GM18511 (cell line): ENCODE data around the gene CPNE6.

Experiments used
- ATAC-seq: cut with Tn5 transposase; IDR thresholded peaks from one replicate; pipeline ENCODE4 v1.9.1; 2021; ENCODE audit warnings: mild to moderate bottlenecking, moderate library complexity; ENCODE audit not compliant: unreplicated experiment

CPNE6 gene

DNA sequence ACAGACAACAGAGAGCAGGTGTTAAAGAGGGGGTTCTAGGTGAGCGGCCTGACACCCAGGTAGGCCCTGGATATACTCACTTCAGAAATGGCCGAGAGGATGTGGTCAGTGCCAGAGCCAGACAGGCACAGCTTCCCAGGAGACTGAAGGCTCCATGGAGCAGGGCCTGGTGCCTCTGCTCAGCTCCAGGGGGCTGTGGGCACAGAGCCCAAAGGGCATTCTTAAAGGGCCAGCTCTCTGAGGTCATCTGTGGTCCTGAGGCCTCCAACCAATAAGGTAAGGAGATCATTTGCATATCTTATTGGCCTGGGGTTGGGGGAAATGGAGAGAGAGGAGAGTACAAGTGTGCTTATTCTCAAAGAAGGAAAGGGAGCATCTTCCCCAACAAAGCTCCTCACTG lies 13.1 kb downstream of the CPNE6 start:
- ATAC-seq: no peak

DNA sequence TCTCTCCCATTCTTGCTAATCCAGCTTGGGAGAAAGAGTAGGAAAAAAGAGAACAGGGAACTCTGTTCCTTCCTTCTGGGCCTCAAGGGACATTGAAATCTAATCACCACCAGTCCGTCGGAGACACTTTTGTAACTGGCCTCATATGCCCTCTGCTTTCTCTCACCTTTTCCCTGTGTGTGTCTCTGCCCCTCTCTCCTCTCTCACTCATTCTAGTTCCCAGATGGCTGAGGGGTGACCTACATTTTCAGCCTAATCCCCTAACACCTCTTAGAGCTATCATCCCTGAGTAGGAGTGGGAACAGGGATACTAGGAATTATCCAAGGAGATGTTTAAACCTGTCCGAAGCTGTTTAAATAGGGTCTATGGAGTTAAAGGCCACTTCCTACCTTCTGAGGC lies 13.9 kb downstream of the CPNE6 start:
- no peak for ATAC-seq

DNA sequence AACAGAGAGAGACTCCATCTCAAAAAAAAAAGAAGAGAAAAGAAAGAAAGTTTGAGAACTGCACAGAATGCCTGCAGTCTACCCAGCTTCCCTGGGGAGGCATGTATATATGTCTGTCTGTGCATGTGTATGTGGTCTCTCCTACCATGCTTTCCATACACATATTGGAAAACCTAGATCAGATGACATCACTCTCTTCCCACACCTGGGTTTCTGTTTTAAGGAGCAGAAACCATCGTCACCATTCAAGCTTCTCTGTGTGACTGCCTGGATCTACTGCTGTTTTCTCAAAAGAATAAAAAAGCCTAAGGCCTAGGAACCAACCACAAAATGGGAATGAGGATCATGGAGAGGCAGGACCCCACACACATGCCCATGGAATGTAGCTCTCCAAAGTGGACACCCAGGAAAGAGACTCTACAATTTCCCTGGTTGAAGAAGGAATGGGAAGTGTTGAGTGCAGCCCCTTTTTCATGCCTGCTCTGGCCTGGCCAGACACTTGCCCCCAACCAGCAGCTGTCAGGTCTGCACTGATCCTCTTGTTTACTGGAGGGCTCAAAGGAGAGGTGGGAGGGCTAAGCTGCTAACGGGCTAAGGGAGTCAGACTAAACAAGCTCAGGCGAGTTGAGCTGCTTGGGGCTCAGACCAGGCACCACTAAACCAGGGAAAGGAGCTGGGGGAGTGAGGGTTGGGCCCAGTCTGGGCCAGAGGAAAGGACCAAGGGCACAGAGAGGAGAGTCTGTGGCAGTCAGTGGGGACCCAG lies 15.0 kb downstream of the CPNE6 start:
- ATAC-seq: no peak

DNA sequence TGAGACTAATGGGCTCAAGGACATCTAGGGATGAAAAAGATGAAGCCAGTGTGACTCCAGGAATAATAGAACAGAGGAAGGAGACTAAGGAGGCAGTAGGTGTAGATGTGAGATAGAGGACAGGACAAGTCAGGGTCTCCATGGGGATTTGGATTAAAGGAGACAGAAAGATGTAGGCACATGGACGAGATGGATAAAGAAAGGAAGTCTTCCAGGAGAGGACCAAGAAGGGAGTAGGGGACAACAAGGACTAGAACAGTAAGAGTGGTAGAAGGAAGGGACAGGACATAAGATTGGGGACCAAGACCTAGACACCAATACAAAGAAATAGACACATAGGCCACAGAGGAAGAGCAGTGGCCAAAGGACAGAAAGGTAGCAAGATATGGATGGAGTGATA lies 15.6 kb downstream of the CPNE6 start:
- no peak for ATAC-seq

DNA sequence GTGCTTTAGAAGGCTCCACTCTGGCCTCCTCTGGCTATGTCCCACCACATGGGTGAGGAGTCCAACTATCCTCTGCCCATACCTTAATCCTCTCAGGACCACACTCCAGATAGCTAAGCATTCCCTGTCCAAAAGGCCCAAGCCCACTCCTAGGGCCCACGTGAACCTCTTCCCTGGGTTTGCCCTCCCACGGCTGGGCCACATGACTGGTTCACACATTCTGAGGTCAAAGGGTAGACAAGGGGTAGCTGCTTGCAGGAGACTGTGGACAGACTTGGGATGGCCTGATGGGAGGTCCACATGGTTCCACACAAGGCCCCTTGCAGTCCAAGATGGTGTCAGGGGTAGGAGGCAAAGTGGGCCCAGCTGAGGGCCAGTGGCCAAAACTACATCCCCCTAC lies 16.7 kb downstream of the CPNE6 start:
- no peak for ATAC-seq

DNA sequence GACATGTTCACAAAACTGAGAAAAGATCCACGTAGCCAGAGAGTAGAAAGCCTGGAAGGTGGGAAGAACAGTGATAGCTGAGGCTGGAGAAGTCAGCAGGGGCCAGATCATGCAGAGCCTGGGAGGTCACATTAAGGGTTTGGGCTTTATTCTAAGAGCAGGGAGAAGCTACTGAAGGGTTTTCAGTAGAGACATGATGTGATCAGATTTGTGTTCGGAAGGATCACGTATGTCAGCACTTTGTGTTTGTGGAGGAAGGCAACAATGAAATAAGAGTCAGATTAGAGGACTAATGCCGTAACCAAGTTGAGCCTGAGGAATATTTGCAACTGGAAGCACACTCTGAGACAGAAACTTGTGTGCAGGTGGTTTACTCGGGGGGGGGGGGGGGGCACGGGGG lies 18.5 kb downstream of the CPNE6 start:
- ATAC-seq: no peak

DNA sequence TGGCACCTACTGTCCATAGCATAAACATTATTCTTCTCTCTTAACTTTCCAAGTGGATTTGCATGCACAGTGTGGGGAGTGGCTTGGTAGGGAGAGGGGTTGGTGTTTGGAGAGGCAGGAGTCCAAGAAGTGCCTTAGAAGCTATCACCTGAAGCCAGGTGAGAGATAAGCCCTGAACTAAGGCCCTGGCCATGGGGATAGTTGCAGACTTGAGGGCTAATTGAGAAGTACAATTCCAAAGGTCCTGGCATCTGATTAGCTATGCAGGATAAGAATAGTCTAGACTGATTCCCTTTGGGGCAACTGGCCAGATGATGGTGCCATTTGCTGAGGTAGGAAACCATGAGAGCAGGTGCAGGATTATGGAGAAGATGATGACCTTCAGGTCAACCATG lies 20.7 kb downstream of the CPNE6 start:
- ATAC-seq: no peak

DNA sequence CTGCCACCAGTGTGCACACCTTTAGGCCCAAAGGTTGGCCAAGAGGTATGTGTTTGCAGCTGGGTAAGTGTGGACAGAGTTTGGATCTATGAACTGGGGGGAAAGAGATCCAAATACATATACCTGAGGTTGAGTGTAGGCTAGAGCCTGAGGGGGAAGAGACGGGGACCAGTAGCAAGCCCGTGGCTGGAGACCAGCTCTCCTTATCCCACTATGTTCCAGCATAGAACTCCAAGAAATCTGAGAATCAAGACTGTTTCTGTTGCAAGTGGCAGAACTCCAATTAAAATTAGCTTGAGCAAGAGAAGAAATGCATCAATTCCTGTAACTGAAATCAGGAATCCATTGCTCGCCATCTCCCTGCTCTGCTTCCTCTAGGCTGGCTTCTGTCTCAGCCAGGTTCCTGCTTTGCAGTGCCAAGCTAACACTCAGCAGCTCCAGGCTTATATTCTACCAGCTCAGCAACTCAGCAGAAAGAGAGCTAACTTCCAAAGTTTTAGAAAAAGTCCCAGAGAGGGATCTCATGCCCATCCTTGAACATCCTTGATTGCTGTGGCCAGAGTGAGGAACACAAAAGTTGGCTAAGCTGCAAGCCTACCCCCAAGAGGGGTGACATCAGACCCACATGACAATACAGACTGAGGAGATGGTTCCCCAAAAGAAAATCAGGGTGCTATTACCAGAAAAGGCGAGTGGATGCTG lies 21.3 kb downstream of the CPNE6 start:
- no peak for ATAC-seq

DNA sequence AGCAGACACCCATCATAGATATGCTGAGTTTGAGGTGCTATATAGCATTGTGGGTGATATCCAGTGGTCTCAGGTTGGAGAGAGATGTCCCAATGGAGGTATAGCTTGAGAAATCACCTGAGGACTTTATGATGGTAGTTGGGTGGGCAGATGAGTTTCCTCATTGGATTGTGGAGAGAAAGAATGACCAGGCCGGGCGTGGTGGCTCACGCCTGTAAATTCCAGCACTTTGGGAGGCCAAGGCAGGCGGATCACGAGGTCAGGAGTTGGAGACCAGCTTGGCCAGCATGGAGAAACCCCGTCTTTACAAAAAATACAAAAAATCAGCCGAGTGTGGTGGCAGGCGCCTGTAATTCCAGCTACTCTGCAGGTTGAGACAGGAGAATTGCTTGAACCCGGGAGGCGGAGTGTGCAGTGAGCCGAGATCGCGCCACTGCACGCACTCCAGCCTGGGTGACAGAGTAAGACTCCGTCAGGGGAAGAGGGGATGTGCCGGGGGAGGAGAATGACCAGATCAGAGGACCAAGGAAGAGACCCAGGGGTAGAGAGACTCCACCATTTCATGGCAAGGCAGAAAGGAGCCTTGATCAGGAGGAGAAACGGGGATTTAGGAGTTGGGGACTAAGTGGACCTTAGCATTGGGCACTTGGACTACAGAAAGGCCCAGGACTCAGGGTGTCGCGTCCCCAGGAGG lies 22.0 kb downstream of the CPNE6 start:
- ATAC-seq: no peak

DNA sequence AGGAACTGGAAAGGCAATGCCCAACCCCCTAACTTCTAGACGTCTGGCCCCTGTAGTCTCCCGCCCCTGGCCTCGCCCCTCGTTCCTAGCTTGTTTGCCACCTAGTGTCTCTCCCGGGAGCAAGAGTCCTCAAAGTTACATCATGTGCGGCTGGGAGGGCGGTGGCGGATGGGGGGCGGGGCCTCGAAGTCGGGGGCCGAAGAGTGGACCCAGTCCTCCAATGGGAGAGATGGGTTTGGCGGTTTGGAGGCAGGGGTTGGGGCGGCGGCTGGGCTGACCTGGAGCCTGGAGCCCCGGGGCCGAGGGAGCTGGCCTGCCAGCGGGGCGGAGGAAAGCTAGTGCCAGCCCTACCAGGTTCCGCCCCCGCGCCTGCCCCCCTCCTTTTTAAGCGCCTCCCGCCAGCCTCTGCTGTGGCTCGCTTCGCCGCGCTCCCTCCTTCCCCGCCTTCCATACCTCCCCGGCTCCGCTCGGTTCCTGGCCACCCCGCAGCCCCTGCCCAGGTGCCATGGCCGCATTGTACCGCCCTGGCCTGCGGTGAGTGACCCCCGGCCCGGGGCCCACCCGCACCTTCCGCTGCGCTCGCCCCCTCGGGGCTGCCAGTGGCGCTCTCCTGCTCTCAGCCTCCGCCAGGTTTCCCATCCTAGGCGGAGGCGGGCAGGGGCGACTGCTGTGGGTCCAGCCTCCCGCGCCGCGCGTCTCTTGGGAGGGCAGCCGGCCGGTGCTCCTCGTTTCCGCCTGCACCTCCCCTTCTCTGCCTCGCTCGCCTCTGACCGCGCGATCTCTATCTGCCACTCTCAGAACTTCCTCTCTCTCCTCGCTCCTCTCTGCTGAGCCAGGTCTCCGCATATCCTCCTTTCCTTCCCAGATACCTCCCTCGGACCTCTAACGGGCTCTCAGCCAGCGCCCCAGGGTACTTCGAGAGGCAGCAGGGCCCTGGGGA lies 22.8 kb downstream of the CPNE6 start, which contains the start of gene PCK2:
Gene PCK2, plus strand, starts transcription at position 411 of the 940 bp plus-strand sequence. Its CDS starts 95 bp downstream, at position 506.
- ATAC-seq: peak; percentile 54

DNA sequence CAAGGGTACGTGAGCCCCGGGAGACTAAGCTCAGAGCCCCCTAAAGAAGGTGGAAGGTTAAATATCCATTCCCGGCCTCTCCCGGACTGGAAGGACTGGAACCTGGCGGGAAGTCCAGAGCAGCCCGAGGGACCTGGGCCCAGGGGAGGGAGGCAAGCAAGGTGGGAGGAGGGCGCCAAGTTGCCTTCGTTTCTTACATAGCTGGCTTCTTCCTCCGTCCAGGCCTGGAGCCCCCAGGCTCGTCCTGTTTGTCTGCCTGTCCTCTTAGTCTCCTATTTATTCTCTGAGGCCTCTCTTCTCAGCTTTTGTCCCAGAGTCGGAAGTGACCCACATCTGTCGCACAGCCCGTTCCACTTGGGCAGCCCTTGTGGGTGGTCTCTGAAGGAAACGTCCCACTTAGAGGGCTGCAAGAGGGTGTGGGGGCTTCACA lies 23.5 kb downstream of the CPNE6 start:
- peak; percentile 0 for ATAC-seq

DNA sequence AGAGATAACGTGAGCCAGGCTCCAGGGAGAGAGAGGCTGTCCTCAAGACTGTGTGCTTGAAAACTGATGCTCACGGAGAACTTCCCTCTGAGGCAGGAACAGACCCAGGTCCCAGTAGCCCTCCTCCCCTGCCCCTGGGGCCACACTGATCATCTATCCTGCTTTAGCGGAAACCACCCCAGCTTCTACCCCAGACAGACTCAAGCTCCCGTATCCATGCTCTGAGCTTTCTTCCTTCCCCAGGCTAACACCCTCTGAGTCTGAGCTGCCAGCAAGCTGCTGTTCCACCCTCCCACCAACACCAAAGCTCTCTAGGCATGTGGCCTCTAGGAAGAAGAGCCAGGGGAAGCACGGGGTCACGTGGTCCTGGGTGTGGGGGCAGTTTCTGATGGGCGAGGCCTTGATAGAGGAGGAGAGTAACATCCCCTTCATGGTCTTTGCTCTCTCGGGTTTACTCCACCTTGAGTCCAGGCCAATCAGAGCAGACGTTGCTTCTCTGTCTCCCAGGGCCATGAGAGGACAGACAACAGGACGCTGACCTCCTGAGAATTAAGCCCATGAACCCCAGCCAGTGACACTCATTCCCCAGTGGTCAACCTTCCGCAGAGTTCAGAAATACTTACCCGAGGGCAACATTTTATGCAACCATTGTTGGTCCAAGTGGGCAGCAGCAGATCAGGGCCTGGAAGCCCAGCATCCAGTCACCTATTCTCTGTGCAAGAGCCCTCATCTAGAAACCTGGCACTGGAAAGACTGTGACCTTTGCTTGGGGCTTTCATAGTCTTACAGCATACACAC lies 24.1 kb downstream of the CPNE6 start:
- ATAC-seq: peak; percentile 75

DNA sequence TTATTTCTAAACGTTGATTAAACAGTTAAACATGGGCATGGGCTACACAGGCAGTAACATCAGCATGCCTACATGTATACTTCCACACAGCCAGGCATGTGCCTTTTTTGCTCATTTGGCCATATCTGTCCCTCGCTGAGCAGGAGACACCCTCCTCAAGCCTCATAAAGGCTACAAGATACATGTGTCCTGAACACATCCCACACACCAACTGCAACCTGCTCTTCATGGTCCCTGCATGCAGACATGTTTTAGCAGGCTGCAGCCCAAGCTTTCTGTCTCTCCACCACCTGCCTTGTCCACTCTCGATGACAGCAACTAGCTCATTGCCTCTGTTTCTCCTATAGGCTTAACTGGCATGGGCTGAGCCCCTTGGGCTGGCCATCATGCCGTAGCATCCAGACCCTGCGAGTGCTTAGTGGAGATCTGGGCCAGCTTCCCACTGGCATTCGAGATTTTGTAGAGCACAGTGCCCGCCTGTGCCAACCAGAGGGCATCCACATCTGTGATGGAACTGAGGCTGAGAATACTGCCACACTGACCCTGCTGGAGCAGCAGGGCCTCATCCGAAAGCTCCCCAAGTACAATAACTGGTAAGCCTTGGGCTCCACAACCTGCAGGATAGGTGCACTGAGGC lies 25.3 kb downstream of the CPNE6 start:
- ATAC-seq: no peak

DNA sequence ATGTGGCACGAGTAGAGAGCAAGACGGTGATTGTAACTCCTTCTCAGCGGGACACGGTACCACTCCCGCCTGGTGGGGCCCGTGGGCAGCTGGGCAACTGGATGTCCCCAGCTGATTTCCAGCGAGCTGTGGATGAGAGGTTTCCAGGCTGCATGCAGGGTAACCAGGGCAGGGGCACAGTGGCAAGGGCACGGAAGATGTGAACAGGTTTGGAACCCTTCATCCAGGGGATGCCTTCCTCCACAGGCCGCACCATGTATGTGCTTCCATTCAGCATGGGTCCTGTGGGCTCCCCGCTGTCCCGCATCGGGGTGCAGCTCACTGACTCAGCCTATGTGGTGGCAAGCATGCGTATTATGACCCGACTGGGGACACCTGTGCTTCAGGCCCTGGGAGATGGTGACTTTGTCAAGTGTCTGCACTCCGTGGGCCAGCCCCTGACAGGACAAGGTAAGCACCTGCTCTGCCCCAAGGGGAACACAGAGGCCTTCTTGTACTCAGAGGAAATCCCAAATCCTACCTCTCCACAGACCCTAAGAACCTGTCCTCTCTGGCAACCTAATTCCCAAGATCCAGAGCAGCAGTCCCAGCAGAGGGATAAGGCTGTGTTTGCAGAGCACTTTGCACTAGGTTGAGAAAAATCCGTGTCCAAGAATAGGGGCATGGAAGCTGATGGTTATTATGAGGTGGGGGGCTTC lies 27.0 kb downstream of the CPNE6 start:
- ATAC-seq: no peak

DNA sequence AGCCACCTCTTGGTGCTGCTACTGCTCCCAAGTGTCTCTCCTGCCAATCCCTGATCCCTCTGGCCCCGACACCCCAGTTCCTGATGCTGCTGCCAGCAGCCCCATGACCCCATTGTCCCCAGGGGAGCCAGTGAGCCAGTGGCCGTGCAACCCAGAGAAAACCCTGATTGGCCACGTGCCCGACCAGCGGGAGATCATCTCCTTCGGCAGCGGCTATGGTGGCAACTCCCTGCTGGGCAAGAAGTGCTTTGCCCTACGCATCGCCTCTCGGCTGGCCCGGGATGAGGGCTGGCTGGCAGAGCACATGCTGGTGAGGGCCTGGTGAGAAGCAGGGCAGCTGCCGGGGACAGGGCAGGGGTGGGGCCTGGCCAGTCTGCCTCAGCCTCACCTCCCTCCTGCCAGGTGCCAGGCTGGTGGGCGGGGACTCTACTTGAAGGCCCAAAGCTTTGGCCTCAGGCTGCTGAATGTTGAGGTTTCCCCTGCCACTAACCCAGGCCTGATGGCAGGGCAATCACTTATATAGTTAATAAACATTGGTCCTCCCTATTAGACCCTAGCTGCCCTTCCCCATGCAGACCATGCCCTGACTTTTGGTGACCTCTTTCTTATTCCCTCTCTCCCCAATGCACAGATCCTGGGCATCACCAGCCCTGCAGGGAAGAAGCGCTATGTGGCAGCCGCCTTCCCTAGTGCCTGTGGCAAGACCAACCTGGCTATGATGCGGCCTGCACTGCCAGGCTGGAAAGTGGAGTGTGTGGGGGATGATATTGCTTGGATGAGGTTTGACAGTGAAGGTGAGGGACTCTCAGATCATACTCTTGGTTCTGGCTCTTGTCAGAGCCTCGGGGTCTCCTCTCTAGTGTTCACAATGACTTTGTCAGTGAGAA lies 27.8 kb downstream of the CPNE6 start:
- no peak for ATAC-seq

DNA sequence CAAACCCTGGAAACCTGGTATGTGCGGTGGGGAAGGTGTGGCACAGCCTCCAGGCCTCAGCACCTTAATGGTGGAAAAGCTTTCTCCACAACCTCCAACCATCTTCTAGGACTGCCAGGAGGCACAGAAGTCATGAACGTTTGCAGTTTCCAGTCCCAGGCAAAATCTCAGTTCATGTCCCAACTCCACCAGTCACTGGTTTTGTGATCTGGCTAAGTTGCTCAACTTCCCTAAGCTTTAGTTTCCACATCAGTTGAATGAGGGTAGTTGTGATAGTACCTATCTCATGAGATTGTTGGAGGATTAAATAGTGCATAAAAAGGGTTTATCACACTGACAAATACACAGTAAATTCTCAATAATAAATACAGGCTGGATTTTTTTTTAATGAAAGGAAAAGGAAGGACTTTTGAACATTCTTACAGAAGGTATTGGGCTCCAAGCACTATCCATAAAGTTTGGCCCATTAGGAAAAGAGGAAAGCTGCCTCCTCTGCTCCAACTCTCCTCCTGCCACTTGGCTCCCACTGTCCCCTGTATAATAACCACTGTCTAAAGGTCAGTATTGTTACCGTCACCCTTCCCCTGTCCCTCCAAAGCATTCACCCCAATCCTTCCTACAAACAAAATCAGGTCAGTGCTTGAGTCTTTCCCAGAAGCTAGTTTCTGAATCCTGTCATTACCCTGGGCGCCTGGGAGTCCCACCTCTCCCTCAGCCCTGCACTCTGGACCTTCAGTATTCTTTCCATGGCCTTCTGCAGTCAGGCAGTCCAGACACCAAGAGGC lies 29.0 kb downstream of the CPNE6 start:
- no peak for ATAC-seq

DNA sequence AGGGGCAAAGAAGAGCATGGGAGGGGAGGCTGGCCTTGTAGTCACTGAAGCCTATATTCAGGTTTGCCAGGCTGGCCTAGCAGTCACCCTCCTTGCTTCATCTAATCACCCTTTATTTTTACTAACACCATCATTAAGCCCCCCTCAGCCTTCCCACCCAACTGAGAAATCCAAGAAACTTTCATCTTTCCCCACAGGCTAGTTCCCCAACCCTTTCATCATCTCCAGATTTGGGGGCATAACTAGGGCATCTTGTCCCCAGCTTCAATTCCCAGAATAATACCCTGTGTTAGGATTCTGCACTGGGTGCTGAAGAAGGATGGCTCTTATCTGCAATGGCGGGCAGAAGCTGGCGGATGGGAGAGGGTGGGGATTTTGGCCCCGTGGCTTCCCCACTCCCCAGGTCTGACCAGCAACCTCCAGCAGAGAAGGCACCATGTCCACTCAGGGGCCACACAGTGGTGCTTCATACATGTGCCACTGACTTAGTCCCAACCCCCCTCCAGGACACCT lies 29.7 kb downstream of the CPNE6 start:
- ATAC-seq: no peak
